ENCODE data around the gene KAT2B. TPM values are rescaled to one million over a fixed set of nuclear protein-coding genes. Genes with fewer than 3 reads are reported as not detected.

The KAT2B gene
- total and polyA plus RNA-seq, 2 of the 13 experiments (the other 11 are each of a cell fraction or from before 2014, with no cell fraction given) = 0.97 to 1.7 TPM

DNA sequence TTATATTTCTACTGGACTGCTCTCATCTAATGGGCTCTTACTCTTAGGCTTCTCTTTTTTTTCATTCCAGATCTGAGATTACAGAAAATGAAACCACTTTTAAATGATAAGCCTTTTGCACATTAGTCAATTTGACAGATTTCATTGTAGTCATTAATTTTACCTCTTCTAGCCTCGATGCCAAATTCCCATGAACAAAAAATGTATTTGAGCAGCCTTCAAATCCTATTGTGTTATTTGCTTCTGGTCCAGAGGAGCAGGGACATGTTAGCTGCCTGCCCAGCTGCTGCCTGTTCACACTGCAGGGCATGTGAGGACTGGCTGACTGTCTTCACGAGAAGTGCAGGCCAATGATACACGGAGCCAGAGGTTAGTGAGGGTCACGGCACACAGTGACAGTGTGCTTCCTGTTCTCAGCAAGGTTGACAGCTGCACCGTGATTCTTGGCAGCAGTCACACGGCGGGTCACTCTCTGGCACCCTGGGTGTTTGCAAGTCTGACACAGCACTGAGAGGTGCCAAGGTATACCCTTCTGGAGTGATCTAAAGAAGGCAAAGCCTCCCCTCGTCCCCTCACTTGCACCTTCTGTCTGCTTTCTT lies 40.8 kb downstream of the KAT2B start (continued):
- TF ChIP-seq ZNF274 (CRISPR knock-in tag; IDR thresholded peaks at IDR 0.05) (no peak), ZNF674 (CRISPR knock-in tag; IDR thresholded peaks at IDR 0.05; ENCODE audit: low read depth) (no peak), CHCHD3 (CRISPR knock-in tag; IDR thresholded peaks at IDR 0.05) (no peak), FOXP4 (CRISPR knock-in tag; IDR thresholded peaks at IDR 0.05) (no peak), HNRNPLL (IDR thresholded peaks at IDR 0.05; ENCODE audit: low read depth, low read length, poor library complexity, severe bottlenecking) (no peak), ZFY (CRISPR knock-in tag; IDR thresholded peaks at IDR 0.05) (peak; percentile 31; the same call in 1 of the 2 replicates), FOSL1 (CRISPR knock-in tag; IDR thresholded peaks at IDR 0.05; ENCODE audit: borderline replicate concordance) (no peak), ZKSCAN1 (IDR thresholded peaks at IDR 0.05; ENCODE audit: low read length) (no peak), MAF1 (CRISPR knock-in tag; IDR thresholded peaks at IDR 0.05; ENCODE audit: borderline replicate concordance) (no peak), ZMYM4 (CRISPR knock-in tag; IDR thresholded peaks at IDR 0.05) (peak; percentile 55; the same call in 1 of the 2 replicates), ZMYM3 (CRISPR knock-in tag; IDR thresholded peaks at IDR 0.05) (0 out of 2 replicates have a peak, but pooled peaks have one; percentile 16), ZNF235 (CRISPR knock-in tag; IDR thresholded peaks at IDR 0.05; ENCODE audit: borderline replicate concordance) (no peak), ZNF619 (CRISPR knock-in tag; IDR thresholded peaks at IDR 0.05) (no peak), PREB (CRISPR knock-in tag; IDR thresholded peaks at IDR 0.05) (no peak), JUN (CRISPR knock-in tag; IDR thresholded peaks at IDR 0.05) (no peak), ZNF451 (CRISPR knock-in tag; IDR thresholded peaks at IDR 0.05) (no peak), ZNF543 (CRISPR knock-in tag; IDR thresholded peaks at IDR 0.05) (no peak), MEIS1 (CRISPR knock-in tag; IDR thresholded peaks at IDR 0.05; ENCODE audit: borderline replicate concordance) (peak; percentile 40; the same call in 1 of the 2 replicates), ZNF607 (CRISPR knock-in tag; IDR thresholded peaks at IDR 0.05; ENCODE audit: borderline replicate concordance) (no peak)
- TF ChIP-seq, protein P1, sequence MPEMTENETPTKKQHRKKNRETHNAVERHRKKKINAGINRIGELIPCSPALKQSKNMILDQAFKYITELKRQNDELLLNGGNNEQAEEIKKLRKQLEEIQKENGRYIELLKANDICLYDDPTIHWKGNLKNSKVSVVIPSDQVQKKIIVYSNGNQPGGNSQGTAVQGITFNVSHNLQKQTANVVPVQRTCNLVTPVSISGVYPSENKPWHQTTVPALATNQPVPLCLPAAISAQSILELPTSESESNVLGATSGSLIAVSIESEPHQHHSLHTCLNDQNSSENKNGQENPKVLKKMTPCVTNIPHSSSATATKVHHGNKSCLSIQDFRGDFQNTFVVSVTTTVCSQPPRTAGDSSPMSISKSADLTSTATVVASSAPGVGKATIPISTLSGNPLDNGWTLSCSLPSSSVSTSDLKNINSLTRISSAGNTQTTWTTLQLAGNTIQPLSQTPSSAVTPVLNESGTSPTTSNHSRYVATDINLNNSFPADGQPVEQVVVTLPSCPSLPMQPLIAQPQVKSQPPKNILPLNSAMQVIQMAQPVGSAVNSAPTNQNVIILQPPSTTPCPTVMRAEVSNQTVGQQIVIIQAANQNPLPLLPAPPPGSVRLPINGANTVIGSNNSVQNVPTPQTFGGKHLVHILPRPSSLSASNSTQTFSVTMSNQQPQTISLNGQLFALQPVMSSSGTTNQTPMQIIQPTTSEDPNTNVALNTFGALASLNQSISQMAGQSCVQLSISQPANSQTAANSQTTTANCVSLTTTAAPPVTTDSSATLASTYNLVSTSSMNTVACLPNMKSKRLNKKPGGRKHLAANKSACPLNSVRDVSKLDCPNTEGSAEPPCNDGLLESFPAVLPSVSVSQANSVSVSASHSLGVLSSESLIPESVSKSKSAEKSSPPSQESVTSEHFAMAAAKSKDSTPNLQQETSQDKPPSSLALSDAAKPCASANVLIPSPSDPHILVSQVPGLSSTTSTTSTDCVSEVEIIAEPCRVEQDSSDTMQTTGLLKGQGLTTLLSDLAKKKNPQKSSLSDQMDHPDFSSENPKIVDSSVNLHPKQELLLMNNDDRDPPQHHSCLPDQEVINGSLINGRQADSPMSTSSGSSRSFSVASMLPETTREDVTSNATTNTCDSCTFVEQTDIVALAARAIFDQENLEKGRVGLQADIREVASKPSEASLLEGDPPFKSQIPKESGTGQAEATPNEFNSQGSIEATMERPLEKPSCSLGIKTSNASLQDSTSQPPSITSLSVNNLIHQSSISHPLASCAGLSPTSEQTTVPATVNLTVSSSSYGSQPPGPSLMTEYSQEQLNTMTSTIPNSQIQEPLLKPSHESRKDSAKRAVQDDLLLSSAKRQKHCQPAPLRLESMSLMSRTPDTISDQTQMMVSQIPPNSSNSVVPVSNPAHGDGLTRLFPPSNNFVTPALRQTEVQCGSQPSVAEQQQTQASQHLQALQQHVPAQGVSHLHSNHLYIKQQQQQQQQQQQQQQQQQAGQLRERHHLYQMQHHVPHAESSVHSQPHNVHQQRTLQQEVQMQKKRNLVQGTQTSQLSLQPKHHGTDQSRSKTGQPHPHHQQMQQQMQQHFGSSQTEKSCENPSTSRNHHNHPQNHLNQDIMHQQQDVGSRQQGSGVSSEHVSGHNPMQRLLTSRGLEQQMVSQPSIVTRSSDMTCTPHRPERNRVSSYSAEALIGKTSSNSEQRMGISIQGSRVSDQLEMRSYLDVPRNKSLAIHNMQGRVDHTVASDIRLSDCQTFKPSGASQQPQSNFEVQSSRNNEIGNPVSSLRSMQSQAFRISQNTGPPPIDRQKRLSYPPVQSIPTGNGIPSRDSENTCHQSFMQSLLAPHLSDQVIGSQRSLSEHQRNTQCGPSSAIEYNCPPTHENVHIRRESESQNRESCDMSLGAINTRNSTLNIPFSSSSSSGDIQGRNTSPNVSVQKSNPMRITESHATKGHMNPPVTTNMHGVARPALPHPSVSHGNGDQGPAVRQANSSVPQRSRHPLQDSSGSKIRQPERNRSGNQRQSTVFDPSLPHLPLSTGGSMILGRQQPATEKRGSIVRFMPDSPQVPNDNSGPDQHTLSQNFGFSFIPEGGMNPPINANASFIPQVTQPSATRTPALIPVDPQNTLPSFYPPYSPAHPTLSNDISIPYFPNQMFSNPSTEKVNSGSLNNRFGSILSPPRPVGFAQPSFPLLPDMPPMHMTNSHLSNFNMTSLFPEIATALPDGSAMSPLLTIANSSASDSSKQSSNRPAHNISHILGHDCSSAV (CRISPR knock-in tag; IDR thresholded peaks at IDR 0.05; ENCODE audit: borderline replicate concordance) = no peak
